Stomach (tissue), 4 donors: ENCODE results near the gene SETD4.

Experiments
- CTCF ChIP-seq, 7 experiments: fragments of 450-650 bp in 4 of 7; fragments of 200-600 bp in 3 of 7; sonication (generic) in 3 of 7; IDR thresholded peaks; one replicate each; pipeline ENCODE4 v1.5.1; 2016 to 2019; ENCODE audit warnings: antibody characterized with exemption in 7 of 7, control low read depth in 2 of 7, mild to moderate bottlenecking in 1 of 7
- EP300 ChIP-seq: sonication (generic); formaldehyde crosslinking; IDR thresholded peaks from one replicate; pipeline ENCODE4 v1.6.1; 2017; ENCODE audit warnings: antibody characterized with exemption
- POLR2A ChIP-seq, 4 donors: fragments of 450-650 bp; IDR thresholded peaks; one replicate each; pipeline ENCODE4 v1.6.1; 2016; ENCODE audit warnings: antibody characterized with exemption in 4 of 4, control low read depth in 2 of 4, mild to moderate bottlenecking in 1 of 4, moderate library complexity in 1 of 4
- POLR2AphosphoS5 ChIP-seq, 3 donors: sonication (generic); formaldehyde crosslinking; IDR thresholded peaks; one replicate each; pipeline ENCODE4 v1.6.1; 2016; ENCODE audit warnings: antibody characterized with exemption in 3 of 3

- TF ChIP-seq CTCF (IDR thresholded peaks at IDR 0.05) (no peak), POLR2A (IDR thresholded peaks at IDR 0.05) (no peak), POLR2AphosphoS5 (IDR thresholded peaks at IDR 0.05) (no peak), EP300 (no peak)
Observed at GRCh38 chr21:36097427-36098181, 37.3 kb upstream of the SETD4 start.
